DND-41 (cell line): ENCODE data around the gene PAQR6.

ENCODE experiments used
- CTCF ChIP-seq: IDR thresholded peaks from 2 replicates; pipeline ENCODE4 v1.5.1; 2012; ENCODE audit warnings: borderline replicate concordance, low read length, moderate library complexity, mild to moderate bottlenecking; ENCODE audit not compliant: poor library complexity, severe bottlenecking; ENCODE audit errors: extremely low read depth
- EZH2 ChIP-seq: IDR thresholded peaks from 3 replicates; pipeline ENCODE4 v1.6.1; 2012; ENCODE audit warnings: borderline replicate concordance, low read depth, mild to moderate bottlenecking, moderate library complexity, low read length, inconsistent platforms; ENCODE audit not compliant: severe bottlenecking

GRCh38 chr1:156266051-156266450 lies 18.2 kb upstream of the PAQR6 start:
- no peak for TF ChIP-seq CTCF
- TF ChIP-seq EZH2: no peak
